Stimulated activated CD4-positive, alpha-beta T cell treated with anti-CD3 and anti-CD28 coated beads, TNF-alpha, amount 100 ng/mL, for 1 hour (primary cell): ENCODE results near the gene INPP5A.

ENCODE experiments used
- DNase-seq, 3 donors: peaks; one replicate each; pipeline ENCODE4 v3.0.0-alpha.2; 2020; ENCODE audit warnings: low read depth in 3 of 3, low spot score in 1 of 3

The INPP5A gene

GRCh38 chr10:132827861-132828539, 290.4 kb downstream of the INPP5A start:
- no peak for DNase-seq

DNA sequence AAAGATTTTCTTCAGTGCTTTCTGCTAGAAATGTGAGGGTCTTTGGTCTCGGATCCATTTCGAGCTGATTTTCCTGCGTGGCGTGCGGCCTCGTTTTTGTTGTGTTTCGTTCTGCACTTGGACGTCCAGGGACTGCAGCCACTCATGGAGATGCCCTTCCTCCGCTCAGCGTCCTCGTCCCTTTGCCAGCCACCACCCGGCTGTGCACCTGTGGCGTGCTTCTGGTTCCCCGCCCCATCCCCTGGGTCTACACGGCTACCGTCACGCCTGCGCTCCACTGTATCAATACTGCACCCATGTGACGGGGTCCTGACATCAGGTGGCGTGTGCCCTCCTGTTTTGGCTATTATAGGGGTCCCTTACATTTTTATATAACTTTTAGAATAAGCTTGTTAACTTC, 291.1 kb downstream of the INPP5A start:
- DNase-seq, result no peak

- no peak for DNase-seq
These were observed 291.8 kb downstream of the INPP5A start for GRCh38 chr10:132829403-132829802.

DNA sequence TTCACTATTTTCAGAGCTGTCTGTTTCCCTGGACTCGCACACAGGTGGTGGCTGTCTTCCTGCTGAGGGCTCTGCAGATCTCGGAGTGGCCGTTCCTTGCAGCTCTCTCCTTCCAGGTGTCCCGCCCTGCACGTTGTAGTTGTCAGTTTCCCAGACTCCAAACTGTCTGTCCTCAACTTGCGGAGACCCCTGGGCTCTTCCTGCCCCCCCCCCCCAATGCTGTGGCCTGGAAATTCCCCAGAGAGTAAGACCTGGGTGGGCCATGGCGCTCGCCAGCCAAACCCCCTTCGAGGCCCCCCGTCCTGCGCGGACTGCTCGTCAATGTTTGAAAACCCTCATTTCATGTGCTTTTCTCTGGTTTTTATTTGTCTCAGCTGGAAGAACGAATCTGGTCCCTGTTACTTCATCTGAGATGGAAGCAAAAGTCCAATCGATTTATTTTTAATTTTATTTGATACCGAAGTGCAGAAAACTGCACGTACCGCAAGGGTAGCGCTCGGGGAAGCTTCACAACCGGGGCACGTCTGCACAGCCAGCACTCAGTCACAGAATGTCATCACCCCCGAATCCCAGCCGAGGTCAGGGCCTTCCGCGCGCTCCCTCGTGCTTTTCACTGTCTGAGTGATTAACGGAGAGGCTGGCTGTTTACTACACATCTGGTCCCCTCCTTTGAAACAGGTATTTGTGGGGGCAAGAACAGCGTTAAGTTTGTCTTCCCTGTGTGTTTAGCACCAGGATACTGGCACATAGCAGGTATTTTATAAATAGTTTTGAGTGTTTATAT, 294.8 kb downstream of the INPP5A start:
- no peak for DNase-seq
